Measurements from ENCODE around the gene TOE1. TPM values are rescaled to one million over a fixed set of nuclear protein-coding genes. Genes with fewer than 3 reads are reported as not detected.

TOE1 gene
- total and polyA plus RNA-seq, 9 of the 15 experiments (the other 6 are each of a cell fraction or from before 2014, with no cell fraction given), result 32.1 to 85.7 (median 38.0) TPM

GRCh38 chr1:45304311-45305081 is 35.5 kb upstream of the TOE1 start (continued):
- TF ChIP-seq ZBTB12 (CRISPR knock-in tag; IDR thresholded peaks at IDR 0.05), result no peak
- TF ChIP-seq, protein P1, sequence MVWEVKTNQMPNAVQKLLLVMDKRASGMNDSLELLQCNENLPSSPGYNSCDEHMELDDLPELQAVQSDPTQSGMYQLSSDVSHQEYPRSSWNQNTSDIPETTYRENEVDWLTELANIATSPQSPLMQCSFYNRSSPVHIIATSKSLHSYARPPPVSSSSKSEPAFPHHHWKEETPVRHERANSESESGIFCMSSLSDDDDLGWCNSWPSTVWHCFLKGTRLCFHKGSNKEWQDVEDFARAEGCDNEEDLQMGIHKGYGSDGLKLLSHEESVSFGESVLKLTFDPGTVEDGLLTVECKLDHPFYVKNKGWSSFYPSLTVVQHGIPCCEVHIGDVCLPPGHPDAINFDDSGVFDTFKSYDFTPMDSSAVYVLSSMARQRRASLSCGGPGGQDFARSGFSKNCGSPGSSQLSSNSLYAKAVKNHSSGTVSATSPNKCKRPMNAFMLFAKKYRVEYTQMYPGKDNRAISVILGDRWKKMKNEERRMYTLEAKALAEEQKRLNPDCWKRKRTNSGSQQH (CRISPR knock-in tag; IDR thresholded peaks at IDR 0.05), result no peak
- TF ChIP-seq MCM2 (IDR thresholded peaks at IDR 0.05; ENCODE audit: low read depth), result no peak
- no peak for TF ChIP-seq TRIM24 (IDR thresholded peaks at IDR 0.05)
- peak; percentile 2; the same call in 1 of the 2 replicates for TF ChIP-seq MBD2 (IDR thresholded peaks at IDR 0.05; ENCODE audit: borderline replicate concordance, low read depth)
- TF ChIP-seq FOXA3 (CRISPR knock-in tag; conservative IDR thresholded peaks at IDR 0.05 in 1 of 2, IDR thresholded peaks at IDR 0.05 in 1 of 2), result 0 out of 4 replicates have a peak, but pooled peaks of 1 of the 2 experiments have one; percentile 17
- no peak; the same call in 1 of the 2 replicates for TF ChIP-seq STAG1 (CRISPR knock-in tag; IDR thresholded peaks at IDR 0.05; ENCODE audit: borderline replicate concordance)
- TF ChIP-seq NRF1 (conservative IDR thresholded peaks at IDR 0.05 in 1 of 2, IDR thresholded peaks at IDR 0.05 in 1 of 2), result peak; percentile 3 to 53; a peak in 2 of 4 replicates
- TF ChIP-seq, protein P2, sequence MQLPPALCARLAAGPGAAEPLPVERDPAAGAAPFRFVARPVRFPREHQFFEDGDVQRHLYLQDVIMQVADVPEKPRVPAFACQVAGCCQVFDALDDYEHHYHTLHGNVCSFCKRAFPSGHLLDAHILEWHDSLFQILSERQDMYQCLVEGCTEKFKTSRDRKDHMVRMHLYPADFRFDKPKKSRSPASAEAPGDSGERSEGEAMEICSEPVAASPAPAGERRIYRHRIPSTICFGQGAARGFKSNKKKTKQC (CRISPR knock-in tag; IDR thresholded peaks at IDR 0.05), result no peak
- no peak for TF ChIP-seq ZNF121 (CRISPR knock-in tag; conservative IDR thresholded peaks at IDR 0.05)
- TF ChIP-seq SNRNP70 (optimal IDR thresholded peaks at IDR 0.05; ENCODE audit: low read depth, low read length), result no peak
- no peak for TF ChIP-seq NR2C2 (CRISPR knock-in tag; IDR thresholded peaks at IDR 0.05)
- peak; percentile 12; the same call in 1 of the 2 replicates for TF ChIP-seq NR2C2 (tag; IDR thresholded peaks at IDR 0.05)
- no peak for TF ChIP-seq NR2C1 (IDR thresholded peaks at IDR 0.05)
- no peak for TF ChIP-seq NR2C1 (tag; IDR thresholded peaks at IDR 0.05)
- TF ChIP-seq, protein P3, sequence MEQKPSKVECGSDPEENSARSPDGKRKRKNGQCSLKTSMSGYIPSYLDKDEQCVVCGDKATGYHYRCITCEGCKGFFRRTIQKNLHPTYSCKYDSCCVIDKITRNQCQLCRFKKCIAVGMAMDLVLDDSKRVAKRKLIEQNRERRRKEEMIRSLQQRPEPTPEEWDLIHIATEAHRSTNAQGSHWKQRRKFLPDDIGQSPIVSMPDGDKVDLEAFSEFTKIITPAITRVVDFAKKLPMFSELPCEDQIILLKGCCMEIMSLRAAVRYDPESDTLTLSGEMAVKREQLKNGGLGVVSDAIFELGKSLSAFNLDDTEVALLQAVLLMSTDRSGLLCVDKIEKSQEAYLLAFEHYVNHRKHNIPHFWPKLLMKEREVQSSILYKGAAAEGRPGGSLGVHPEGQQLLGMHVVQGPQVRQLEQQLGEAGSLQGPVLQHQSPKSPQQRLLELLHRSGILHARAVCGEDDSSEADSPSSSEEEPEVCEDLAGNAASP (IDR thresholded peaks at IDR 0.05), result no peak
- TF ChIP-seq ZNF12 (CRISPR knock-in tag; IDR thresholded peaks at IDR 0.05), result no peak
- TF ChIP-seq BCL6 (CRISPR knock-in tag; IDR thresholded peaks at IDR 0.05), result no peak
- TF ChIP-seq E2F3 (CRISPR knock-in tag; IDR thresholded peaks at IDR 0.05), result 0 out of 2 replicates have a peak, but pooled peaks have one; percentile 35
- no peak for TF ChIP-seq HNRNPLL (IDR thresholded peaks at IDR 0.05; ENCODE audit: low read depth, low read length, poor library complexity, severe bottlenecking)
- no peak for TF ChIP-seq NBN (IDR thresholded peaks at IDR 0.05; ENCODE audit: low read depth)
- TF ChIP-seq ETS1 (conservative IDR thresholded peaks at IDR 0.05; ENCODE audit: control insufficient read depth, low read depth, low read length), result 0 out of 2 replicates have a peak, but pooled peaks have one; percentile 23
- no peak for TF ChIP-seq ATF1 (CRISPR knock-in tag; IDR thresholded peaks at IDR 0.05)
- 0 out of 2 replicates have a peak, but pooled peaks have one; percentile 59 for TF ChIP-seq ATF1 (tag; IDR thresholded peaks at IDR 0.05)

Measured in K562 (cell line).